GM12878 (cell line): Measurements from ENCODE around the gene KISS1R. TPM values are rescaled to one million over a fixed set of nuclear protein-coding genes. Genes with fewer than 3 reads are reported as not detected.

Experiments used
- ATAC-seq: fragments of 200-7000 bp; cut with Tn5 transposase; 3 replicates; pipeline ENCODE4 v1.9.1; 2020; ENCODE audit warnings: mild to moderate bottlenecking, moderate library complexity
- BruUV-seq: library from RNA; stranded (reverse); fragments of 400-500 nt; replicated peaks from 2 replicates; lab custom pipeline; 2021; lab: Mats Ljungman, UMichigan
- CTCF ChIA-PET: fragments of 300-600 bp; sonication (Branson Sonifier 250); formaldehyde crosslinking; extraction: SDS; loops from one replicate; lab custom pipeline; 2021; ENCODE audit warnings: inconsistent platforms; lab: Yijun Ruan, JAX
- POLR2A ChIA-PET: fragments of 350-600 bp; formaldehyde crosslinking; extraction: SDS; loops from one replicate; lab custom pipeline; 2021; ENCODE audit warnings: inconsistent platforms; lab: Charles Lee
- RAD21 ChIA-PET: fragments of 300-600 bp; sonication (Branson Sonifier 250); formaldehyde crosslinking; loops from one replicate; lab custom pipeline; 2023; ENCODE audit warnings: antibody characterized with exemption; ENCODE audit not compliant: unreplicated experiment; lab: Charles Lee
- SMC1A ChIA-PET: fragments of 300-600 bp; sonication (Branson Sonifier 250); formaldehyde crosslinking; loops from one replicate; lab custom pipeline; 2023; ENCODE audit not compliant: unreplicated experiment, uncharacterized antibody; lab: Charles Lee
- DNase-seq: peaks from one replicate; pipeline ENCODE4 v3.0.0-alpha.2; 2011; ENCODE audit warnings: low read depth, low spot score
- FAIRE-seq: peaks from 3 replicates; lab custom pipeline; 2011; peaks lifted over from hg19 to GRCh38; lab: Jason Lieb, UNC
- H2AFZ ChIP-seq: 2 replicates; pipeline ENCODE4 v1.6.0; 2011; ENCODE audit warnings: low read depth, low read length, control low read depth; ENCODE audit not compliant: control insufficient read depth
- H3K27ac ChIP-seq: 2 replicates; pipeline ENCODE4 v1.5.1; 2011; ENCODE audit warnings: control low read depth; ENCODE audit not compliant: control insufficient read depth, insufficient read depth
- H3K27me3 ChIP-seq, 2 experiments: replicated peaks in 1 of 2; 2 replicates each; pipeline versions ENCODE4 v1.6.0 to v1.6.1; 2011; ENCODE audit warnings: low read length in 1 of 2; ENCODE audit not compliant: control insufficient read depth in 2 of 2, insufficient read depth in 2 of 2
- H3K36me3 ChIP-seq, 2 experiments: 2 replicates each; pipeline ENCODE4 v1.5.1; 2011; ENCODE audit warnings: low read length in 1 of 2; ENCODE audit not compliant: control insufficient read depth in 2 of 2, insufficient read depth in 2 of 2
- H3K4me1 ChIP-seq: 2 replicates; pipeline ENCODE4 v1.6.1; 2011; ENCODE audit warnings: mild to moderate bottlenecking, low read length, moderate library complexity, mixed read lengths; ENCODE audit not compliant: control insufficient read depth, insufficient read depth
- H3K4me2 ChIP-seq: 2 replicates; pipeline ENCODE4 v1.6.0; 2011; ENCODE audit warnings: control low read depth; ENCODE audit not compliant: control insufficient read depth, insufficient read depth
- H3K4me3 ChIP-seq: fragments of 200-600 bp; sonication (generic); 2 replicates; pipeline ENCODE4 v1.5.1; 2016
- H3K79me2 ChIP-seq: 2 replicates; pipeline ENCODE4 v1.6.0; 2011; ENCODE audit warnings: low read length; ENCODE audit not compliant: control insufficient read depth, insufficient read depth
- H3K9ac ChIP-seq: 2 replicates; pipeline ENCODE4 v1.8.0; 2011; ENCODE audit warnings: low read length, control low read depth, mixed read lengths; ENCODE audit not compliant: control insufficient read depth, insufficient read depth
- H3K9me3 ChIP-seq: replicated peaks from 3 replicates; pipeline ENCODE4 v1.5.1; 2011; ENCODE audit warnings: mild to moderate bottlenecking, low read length; ENCODE audit not compliant: control insufficient read depth, insufficient read depth
- H4K20me1 ChIP-seq: 2 replicates; pipeline ENCODE4 v1.6.0; 2011; ENCODE audit not compliant: control insufficient read depth, insufficient read depth
- ATF7 ChIP-seq: fragments of 450-650 bp; IDR thresholded peaks from 2 replicates; pipeline ENCODE4 v1.6.1; 2016; ENCODE audit warnings: low read depth, mild to moderate bottlenecking
- CBX3 ChIP-seq: fragments of 200-600 bp; sonication (generic); IDR thresholded peaks from 2 replicates; pipeline ENCODE4 v1.6.1; 2016; ENCODE audit warnings: low read depth, borderline replicate concordance
- CUX1 ChIP-seq: IDR thresholded peaks from 2 replicates; pipeline ENCODE4 v1.6.1; 2012; ENCODE audit warnings: improper control_type of control experiment, low read depth, low read length; ENCODE audit not compliant: insufficient replicate concordance
- ETV6 ChIP-seq, 2 experiments: fragments of 450-650 bp in 1 of 2; IDR thresholded peaks in 1 of 2; conservative IDR thresholded peaks in 1 of 2; 2 replicates each; pipeline ENCODE4 v1.6.1; 2014; ENCODE audit warnings: antibody characterized with exemption in 1 of 2, borderline replicate concordance in 1 of 2, low read depth in 1 of 2, mild to moderate bottlenecking in 1 of 2, moderate library complexity in 1 of 2
- GABPA ChIP-seq: IDR thresholded peaks from 2 replicates; pipeline ENCODE4 v1.6.1; 2014; ENCODE audit warnings: antibody characterized with exemption, low read depth, mild to moderate bottlenecking, inconsistent platforms
- NFXL1 ChIP-seq: fragments of 450-650 bp; IDR thresholded peaks from 2 replicates; pipeline ENCODE4 v1.6.1; 2017; ENCODE audit warnings: antibody characterized with exemption, mild to moderate bottlenecking, borderline replicate concordance
- POLR2A ChIP-seq: IDR thresholded peaks from 2 replicates; pipeline ENCODE4 v1.6.1; 2011; ENCODE audit warnings: low read depth, mild to moderate bottlenecking, low read length
- SMAD5 ChIP-seq: IDR thresholded peaks from 2 replicates; pipeline ENCODE4 v1.6.1; 2016; ENCODE audit warnings: antibody characterized with exemption, low read depth
- SMARCA5 ChIP-seq: fragments of 450-650 bp; IDR thresholded peaks from 2 replicates; pipeline ENCODE4 v1.6.1; 2017; ENCODE audit warnings: mild to moderate bottlenecking
- SREBF1 ChIP-seq: IDR thresholded peaks from 2 replicates; pipeline ENCODE4 v1.6.1; 2012; ENCODE audit warnings: mild to moderate bottlenecking, low read length
- ZNF24 ChIP-seq: fragments of 450-650 bp; IDR thresholded peaks from 2 replicates; pipeline ENCODE4 v1.6.1; 2017; ENCODE audit warnings: antibody characterized with exemption, mild to moderate bottlenecking
- WGBS: methylation state at CpG from one replicate; pipeline ENCODE4 v1.1.6; 2016; ENCODE audit warnings: low lambda C conversion rate; ENCODE audit not compliant: insufficient replicate concordance, insufficient coverage; ENCODE audit errors: missing lambda C conversion rate; 5-methylcytosine and 5-hydroxymethylcytosine counted together
- in situ Hi-C: fragments of 300-500 bp; cut with MboI; formaldehyde crosslinking; loops from 9 replicates; pipeline ENCODE4 v1.14.3; 2018; ENCODE audit warnings: mixed read lengths
- intact Hi-C: fragments of 100-400 bp; cut with micrococcal nuclease; formaldehyde crosslinking; loops from one replicate; pipeline ENCODE4 v1.14.2; 2022; ENCODE audit not compliant: unreplicated experiment
- polyA plus RNA-seq, 11 experiments: library from polyadenylated mRNA; depleted of rRNA in 4 of 11; unstranded in 6 of 11; stranded (reverse) in 5 of 11; fragments of >200 nt; fragmentation: Nextera tagmentation in 4 of 11; fragmentation: Illumina TruSeq in 1 of 11; extraction: Ambion mirVana in 4 of 11; extraction: Trizol in 1 of 11; gene quantifications; 1 replicate in 1 of 11; 2 replicates in 10 of 11; pipeline versions ENCODE4 v1.2.1 to v1.2.3, GENCODE V29; 2011 to 2016; ENCODE audit warnings: inconsistent platforms in 2 of 11, missing spikeins in 2 of 11, low read depth in 1 of 11
- total RNA-seq, 4 experiments: library from RNA; depleted of rRNA in 3 of 4; stranded (reverse); fragments of >200 nt in 3 of 4; fragmentation: Illumina TruSeq in 1 of 4; extraction: Trizol in 1 of 4; gene quantifications; 2 replicates each; pipeline versions ENCODE4 v1.2.1 to v1.2.3, GENCODE V29; 2013 to 2021
- TF ChIP-seq, protein P1 (sequence below): IDR thresholded peaks from 2 replicates; pipeline ENCODE4 v1.6.1; 2012; ENCODE audit warnings: low read depth, low read length, improper control_type of control experiment
- TF ChIP-seq, protein P2 (sequence below): IDR thresholded peaks from 2 replicates; pipeline ENCODE4 v1.6.1; 2011; ENCODE audit warnings: borderline replicate concordance, low read depth, mild to moderate bottlenecking, moderate library complexity, low read length; ENCODE audit not compliant: insufficient read depth, poor library complexity, severe bottlenecking
- TF ChIP-seq, protein P3 (sequence below): fragments of 450-650 bp; IDR thresholded peaks from 2 replicates; pipeline ENCODE4 v1.6.1; 2017; ENCODE audit warnings: borderline replicate concordance

KISS1R gene
- total and polyA plus RNA-seq, 10 of the 15 experiments (the other 5 are each of a cell fraction or from before 2014, with no cell fraction given) = 0.13 to 2.7 (median 1.4) TPM; not detected in 3

GRCh38 chr19:887599-887998, 29.5 kb upstream of the KISS1R start:
- no peak overlapping the region for H3K4me3 ChIP-seq
- FAIRE-seq (no peak), DNase-seq (no peak), ATAC-seq (no peak)
- ChIA-PET POLR2A (no interaction called here), SMC1A (no interaction called here), CTCF (no interaction called here), RAD21 (no interaction called here)
- no peak overlapping the region for H3K27ac ChIP-seq
- H3K4me2 ChIP-seq = no peak overlapping the region
- peaks cover 0 to 3% of the 10 kb centered on the region in 2 experiments; a peak in 3 of 4 replicates for H3K36me3 ChIP-seq
- in situ Hi-C loops (no loop called here), intact Hi-C loops (no loop called here)
- no peaks in the 10 kb centered on the region for H3K9me3 ChIP-seq
- H2AFZ ChIP-seq = no peak overlapping the region
- no peaks in the 10 kb centered on the region for H4K20me1 ChIP-seq
- 97% methylated on average over 9 of the region's 10 CpGs for WGBS
- H3K27me3 ChIP-seq = no peaks in the 10 kb centered on the region
- H3K9ac ChIP-seq = no peak overlapping the region
- H3K4me1 ChIP-seq = no peaks in the 10 kb centered on the region
- no TSS peak for BruUV-seq
- H3K79me2 ChIP-seq = peaks cover 7% of the 10 kb centered on the region
- TF ChIP-seq, protein P1, sequence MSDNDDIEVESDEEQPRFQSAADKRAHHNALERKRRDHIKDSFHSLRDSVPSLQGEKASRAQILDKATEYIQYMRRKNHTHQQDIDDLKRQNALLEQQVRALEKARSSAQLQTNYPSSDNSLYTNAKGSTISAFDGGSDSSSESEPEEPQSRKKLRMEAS = no peak
- TF ChIP-seq CBX3 (no peak), SMAD5 (no peak), POLR2A (no peak), GABPA (no peak), SREBF1 (no peak), ATF7 (no peak), NFXL1 (no peak), ZNF24 (no peak), SMARCA5 (no peak), CUX1 (no peak), ETV6 (conservative IDR thresholded peaks at IDR 0.05 in 1 of 2, IDR thresholded peaks at IDR 0.05 in 1 of 2; ENCODE audit: borderline replicate concordance in 1 of 2, low read depth in 1 of 2) (no peak)
- TF ChIP-seq, protein P2, sequence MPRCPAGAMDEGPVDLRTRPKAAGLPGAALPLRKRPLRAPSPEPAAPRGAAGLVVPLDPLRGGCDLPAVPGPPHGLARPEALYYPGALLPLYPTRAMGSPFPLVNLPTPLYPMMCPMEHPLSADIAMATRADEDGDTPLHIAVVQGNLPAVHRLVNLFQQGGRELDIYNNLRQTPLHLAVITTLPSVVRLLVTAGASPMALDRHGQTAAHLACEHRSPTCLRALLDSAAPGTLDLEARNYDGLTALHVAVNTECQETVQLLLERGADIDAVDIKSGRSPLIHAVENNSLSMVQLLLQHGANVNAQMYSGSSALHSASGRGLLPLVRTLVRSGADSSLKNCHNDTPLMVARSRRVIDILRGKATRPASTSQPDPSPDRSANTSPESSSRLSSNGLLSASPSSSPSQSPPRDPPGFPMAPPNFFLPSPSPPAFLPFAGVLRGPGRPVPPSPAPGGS = no peak
- TF ChIP-seq, protein P3, sequence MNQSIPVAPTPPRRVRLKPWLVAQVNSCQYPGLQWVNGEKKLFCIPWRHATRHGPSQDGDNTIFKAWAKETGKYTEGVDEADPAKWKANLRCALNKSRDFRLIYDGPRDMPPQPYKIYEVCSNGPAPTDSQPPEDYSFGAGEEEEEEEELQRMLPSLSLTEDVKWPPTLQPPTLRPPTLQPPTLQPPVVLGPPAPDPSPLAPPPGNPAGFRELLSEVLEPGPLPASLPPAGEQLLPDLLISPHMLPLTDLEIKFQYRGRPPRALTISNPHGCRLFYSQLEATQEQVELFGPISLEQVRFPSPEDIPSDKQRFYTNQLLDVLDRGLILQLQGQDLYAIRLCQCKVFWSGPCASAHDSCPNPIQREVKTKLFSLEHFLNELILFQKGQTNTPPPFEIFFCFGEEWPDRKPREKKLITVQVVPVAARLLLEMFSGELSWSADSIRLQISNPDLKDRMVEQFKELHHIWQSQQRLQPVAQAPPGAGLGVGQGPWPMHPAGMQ = no peak
